Astrocyte (in vitro differentiated cells and primary cell): ENCODE results near the gene CYTH4. TPM values are rescaled to one million over a fixed set of nuclear protein-coding genes. Genes with fewer than 3 reads are reported as not detected.
A peak's percentile ranks its signal among the peaks of the same experiment; 100 is the strongest.

Experiments used
- DNase-seq: peaks from one replicate; pipeline ENCODE4 v3.0.0-alpha.2; 2010; ENCODE audit warnings: low read depth
- FAIRE-seq: peaks from 2 replicates; lab custom pipeline; 2011; peaks lifted over from hg19 to GRCh38; lab: Jason Lieb, UNC
- H2AFZ ChIP-seq: 2 replicates; pipeline ENCODE4 v1.6.0; 2012; ENCODE audit warnings: low read depth, low read length, inconsistent platforms
- H3K27ac ChIP-seq: 2 replicates; pipeline ENCODE4 v1.5.1; 2011; ENCODE audit warnings: low read depth, low read length, inconsistent platforms
- H3K27me3 ChIP-seq: 2 replicates; pipeline ENCODE4 v1.6.0; 2011; ENCODE audit warnings: low read length, inconsistent platforms; ENCODE audit not compliant: insufficient read depth
- H3K36me3 ChIP-seq: 2 replicates; pipeline ENCODE4 v1.5.1; 2011; ENCODE audit warnings: low read length, inconsistent platforms; ENCODE audit not compliant: insufficient read depth
- H3K4me1 ChIP-seq: 2 replicates; pipeline ENCODE4 v1.5.1; 2011; ENCODE audit warnings: low read length, inconsistent platforms; ENCODE audit not compliant: insufficient read depth
- H3K4me2 ChIP-seq: 2 replicates; pipeline ENCODE4 v1.6.0; 2012; ENCODE audit warnings: low read length, inconsistent platforms
- H3K4me3 ChIP-seq: 2 replicates; pipeline ENCODE4 v1.5.1; 2011; ENCODE audit warnings: low read depth, mild to moderate bottlenecking, low read length, inconsistent platforms; ENCODE audit not compliant: insufficient read depth
- H3K79me2 ChIP-seq: 2 replicates; pipeline ENCODE4 v1.6.0; 2012; ENCODE audit warnings: mild to moderate bottlenecking, low read length, inconsistent platforms; ENCODE audit not compliant: insufficient read depth
- H3K9ac ChIP-seq: 2 replicates; pipeline ENCODE4 v1.6.0; 2012; ENCODE audit warnings: mild to moderate bottlenecking, low read length, inconsistent platforms
- H3K9me3 ChIP-seq: 2 replicates; pipeline ENCODE4 v1.5.1; 2012; ENCODE audit warnings: low read depth, mild to moderate bottlenecking, low read length, inconsistent platforms; ENCODE audit not compliant: insufficient read depth
- H4K20me1 ChIP-seq: 2 replicates; pipeline ENCODE4 v1.6.0; 2012; ENCODE audit warnings: low read length, inconsistent platforms; ENCODE audit not compliant: insufficient read depth
- H3K27ac Mint-ChIP-seq: one replicate; pipeline ENCODE4 v1.8.0; 2021; ENCODE audit warnings: mild to moderate bottlenecking, mixed read lengths; ENCODE audit not compliant: unreplicated experiment
- H3K27me3 Mint-ChIP-seq: one replicate; pipeline ENCODE4 v1.8.0; 2021; ENCODE audit warnings: low read depth, mixed read lengths; ENCODE audit not compliant: unreplicated experiment
- H3K36me3 Mint-ChIP-seq: one replicate; pipeline ENCODE4 v1.8.0; 2021; ENCODE audit warnings: low read depth, mixed read lengths; ENCODE audit not compliant: unreplicated experiment
- H3K4me1 Mint-ChIP-seq: one replicate; pipeline ENCODE4 v1.8.0; 2021; ENCODE audit warnings: low read depth, mixed read lengths; ENCODE audit not compliant: unreplicated experiment
- H3K4me3 Mint-ChIP-seq: one replicate; pipeline ENCODE4 v1.8.0; 2021; ENCODE audit warnings: mild to moderate bottlenecking, moderate library complexity, mixed read lengths; ENCODE audit not compliant: unreplicated experiment
- H3K9me3 Mint-ChIP-seq: one replicate; pipeline ENCODE4 v1.8.0; 2021; ENCODE audit warnings: mild to moderate bottlenecking, mixed read lengths; ENCODE audit not compliant: unreplicated experiment
- CTCF ChIP-seq: IDR thresholded peaks from 2 replicates; pipeline ENCODE4 v1.5.1; 2011; ENCODE audit warnings: low read depth, mild to moderate bottlenecking, inconsistent platforms, low read length, moderate library complexity; ENCODE audit not compliant: insufficient read depth
- EZH2 ChIP-seq: IDR thresholded peaks from 2 replicates; pipeline ENCODE4 v1.6.1; 2012; ENCODE audit warnings: mild to moderate bottlenecking, low read length, inconsistent platforms; ENCODE audit not compliant: insufficient read depth
- total RNA-seq: library from RNA; stranded (reverse); gene quantifications from 2 replicates; pipeline ENCODE4 v1.2.1, GENCODE V29; 2021

Gene CYTH4
- total RNA-seq, 1 donor from 2014 or later: not detected

GRCh38 chr22:37354670-37355069, 72.4 kb downstream of the CYTH4 start:
- Histone ChIP-seq H2AFZ (no peak overlapping the region), H3K4me3 (no peak overlapping the region), H3K27me3 (no peaks in the 10 kb centered on the region), H3K9me3 (no peaks in the 10 kb centered on the region), H3K27ac (no peak overlapping the region), H3K36me3 (no peaks in the 10 kb centered on the region), H3K79me2 (no peaks in the 10 kb centered on the region), H4K20me1 (no peaks in the 10 kb centered on the region), H3K9ac (no peak overlapping the region), H3K4me2 (peak overlapping the region; percentile 65), H3K4me1 (peaks cover 16% of the 10 kb centered on the region)
- Mint-ChIP-seq H3K27me3 (peaks cover 73% of the 10 kb centered on the region), H3K36me3 (no peaks in the 10 kb centered on the region), H3K4me1 (no peaks in the 10 kb centered on the region), H3K4me3 (no peak overlapping the region), H3K9me3 (peaks cover 7% of the 10 kb centered on the region), H3K27ac (no peak overlapping the region)
- FAIRE-seq: no peak
- TF ChIP-seq CTCF (no peak), EZH2 (no peak)
- DNase-seq: no peak

- H3K4me1 ChIP-seq: peaks cover 16% of the 10 kb centered on the region
- Mint-ChIP-seq H3K4me3 (no peak overlapping the region), H3K27ac (no peak overlapping the region), H3K27me3 (peaks cover 73% of the 10 kb centered on the region), H3K9me3 (peaks cover 7% of the 10 kb centered on the region), H3K36me3 (no peaks in the 10 kb centered on the region), H3K4me1 (no peaks in the 10 kb centered on the region)
- TF ChIP-seq CTCF: no peak
- TF ChIP-seq EZH2: no peak
- H3K4me2 ChIP-seq: no peak overlapping the region
- H3K36me3 ChIP-seq: no peaks in the 10 kb centered on the region
- no peaks in the 10 kb centered on the region for H3K27me3 ChIP-seq
- H3K9me3 ChIP-seq: no peaks in the 10 kb centered on the region
- no peak overlapping the region for H2AFZ ChIP-seq
- H3K27ac ChIP-seq: no peak overlapping the region
- H3K79me2 ChIP-seq: no peaks in the 10 kb centered on the region
- H3K4me3 ChIP-seq: no peak overlapping the region
- FAIRE-seq: no peak
- no peak overlapping the region for H3K9ac ChIP-seq
- no peak for DNase-seq
- H4K20me1 ChIP-seq: no peaks in the 10 kb centered on the region
Observed at GRCh38 chr22:37355174-37355573, 72.9 kb downstream of the CYTH4 start.

GRCh38 chr22:37356922-37357321, 74.6 kb downstream of the CYTH4 start:
- Histone ChIP-seq H3K36me3 (no peaks in the 10 kb centered on the region), H3K27ac (no peak overlapping the region), H3K4me1 (peaks cover 16% of the 10 kb centered on the region), H3K4me3 (no peak overlapping the region), H2AFZ (no peak overlapping the region), H3K9me3 (no peaks in the 10 kb centered on the region), H4K20me1 (no peaks in the 10 kb centered on the region), H3K4me2 (no peak overlapping the region), H3K9ac (no peak overlapping the region), H3K79me2 (no peaks in the 10 kb centered on the region), H3K27me3 (no peaks in the 10 kb centered on the region)
- no peak overlapping the region for H3K4me3 Mint-ChIP-seq
- no peak overlapping the region for H3K27ac Mint-ChIP-seq
- FAIRE-seq (no peak), DNase-seq (no peak)
- H3K36me3 Mint-ChIP-seq: no peaks in the 10 kb centered on the region
- H3K9me3 Mint-ChIP-seq: peaks cover 10% of the 10 kb centered on the region
- no peak for TF ChIP-seq EZH2
- TF ChIP-seq CTCF: no peak
- peaks cover 76% of the 10 kb centered on the region for H3K27me3 Mint-ChIP-seq
- no peaks in the 10 kb centered on the region for H3K4me1 Mint-ChIP-seq
